Thoracic aorta (tissue), 2 donors: ENCODE measurements around the gene FBXL2. TPM values are rescaled to one million over a fixed set of nuclear protein-coding genes. Genes with fewer than 3 reads are reported as not detected.

Source experiments
- ATAC-seq: fragments of 150-250 bp; one replicate; pipeline ENCODE4 v1.8.0; 2017; ENCODE audit warnings: low read depth; ENCODE audit not compliant: insufficient number of reproducible peaks, low FRiP score
- DNase-seq: peaks from one replicate; pipeline ENCODE4 v3.0.0-alpha.2; 2020; ENCODE audit warnings: low spot score
- H3K27ac ChIP-seq, 2 donors: fragments of 200-600 bp; sonication (generic); 1 replicate in 1 of 2; 2 replicates in 1 of 2; pipeline ENCODE4 v1.5.1; 2016; ENCODE audit warnings: mild to moderate bottlenecking in 2 of 2, moderate library complexity in 2 of 2
- H3K27me3 ChIP-seq: fragments of 200-600 bp; sonication (generic); replicated peaks from 2 replicates; pipeline ENCODE4 v1.6.0; 2016; ENCODE audit warnings: mild to moderate bottlenecking; ENCODE audit not compliant: insufficient read depth
- H3K36me3 ChIP-seq: fragments of 200-600 bp; sonication (generic); one replicate; pipeline ENCODE4 v1.5.1; 2016
- H3K4me1 ChIP-seq, 2 donors: fragments of 200-600 bp; sonication (generic); 1 replicate in 1 of 2; 2 replicates in 1 of 2; pipeline versions ENCODE4 v1.5.1 to v1.6.0; 2016; ENCODE audit warnings: low read depth in 2 of 2, mild to moderate bottlenecking in 1 of 2; ENCODE audit not compliant: control insufficient read depth in 1 of 2
- H3K4me3 ChIP-seq: fragments of 200-600 bp; sonication (generic); 2 replicates; pipeline ENCODE4 v1.5.1; 2016; ENCODE audit warnings: mild to moderate bottlenecking
- H3K9me3 ChIP-seq: fragments of 200-600 bp; sonication (generic); 2 replicates; pipeline ENCODE4 v1.5.1; 2016
- CTCF ChIP-seq: fragments of 200-600 bp; sonication (generic); IDR thresholded peaks from one replicate; pipeline ENCODE4 v1.5.1; 2019; ENCODE audit warnings: antibody characterized with exemption
- total RNA-seq, 2 donors: library from RNA; depleted of rRNA; stranded (reverse); fragments of >200 nt; gene quantifications; one replicate each; pipeline versions ENCODE4 v1.1.0 to v1.2.3, GENCODE V29; 2016

FBXL2 gene
- total RNA-seq, 2 donors from 2014 or later, result 21.7 to 24.6 TPM

GRCh38 chr3:33372218-33373081 lies 95.2 kb downstream of the FBXL2 start:
- TF ChIP-seq CTCF, result peak; percentile 89
- Histone ChIP-seq H3K36me3 (peaks cover 12% of the 10 kb centered on the region), H3K4me3 (peak overlapping the region; percentile 49), H3K27ac (no peak overlapping the region), H3K9me3 (no peaks in the 10 kb centered on the region), H3K27me3 (no peaks in the 10 kb centered on the region), H3K4me1 (peaks cover 0 to 9% of the 10 kb centered on the region in 2 donors)
- DNase-seq, result no peak
- peak; percentile 83 for ATAC-seq

- no peak for TF ChIP-seq CTCF
- H3K4me3 ChIP-seq, result no peak overlapping the region
- DNase-seq, result no peak
- no peaks in the 10 kb centered on the region for H3K9me3 ChIP-seq
- peaks cover 0 to 9% of the 10 kb centered on the region in 2 donors for H3K4me1 ChIP-seq
- no peak for ATAC-seq
- peaks cover 12% of the 10 kb centered on the region for H3K36me3 ChIP-seq
- no peak overlapping the region for H3K27ac ChIP-seq
- H3K27me3 ChIP-seq, result no peaks in the 10 kb centered on the region
Measured at GRCh38 chr3:33373082-33373437, 95.8 kb downstream of the FBXL2 start.

- no peak for TF ChIP-seq CTCF
- no peak overlapping the region for H3K4me3 ChIP-seq
- no peak overlapping the region for H3K27ac ChIP-seq
- ATAC-seq, result no peak
- no peaks in the 10 kb centered on the region for H3K9me3 ChIP-seq
- peaks cover 0 to 7% of the 10 kb centered on the region in 2 donors for H3K4me1 ChIP-seq
- peaks cover 20% of the 10 kb centered on the region for H3K36me3 ChIP-seq
- no peak for DNase-seq
- no peaks in the 10 kb centered on the region for H3K27me3 ChIP-seq
Measured at GRCh38 chr3:33377489-33377888, 100.2 kb downstream of the FBXL2 start.

GRCh38 chr3:33377931-33378330 lies 100.7 kb downstream of the FBXL2 start:
- ATAC-seq, result no peak
- H3K27me3 ChIP-seq, result no peaks in the 10 kb centered on the region

More at GRCh38 chr3:33377931-33378330, 100.7 kb downstream of the FBXL2 start:
- Histone ChIP-seq H3K4me1 (peaks cover 0 to 3% of the 10 kb centered on the region in 2 donors), H3K27ac (no peak overlapping the region), H3K9me3 (no peaks in the 10 kb centered on the region), H3K4me3 (no peak overlapping the region), H3K36me3 (peaks cover 20% of the 10 kb centered on the region)
- no peak for DNase-seq
- TF ChIP-seq CTCF, result no peak
